ENCODE data around the gene PLPPR5.

PLPPR5 gene

DNA sequence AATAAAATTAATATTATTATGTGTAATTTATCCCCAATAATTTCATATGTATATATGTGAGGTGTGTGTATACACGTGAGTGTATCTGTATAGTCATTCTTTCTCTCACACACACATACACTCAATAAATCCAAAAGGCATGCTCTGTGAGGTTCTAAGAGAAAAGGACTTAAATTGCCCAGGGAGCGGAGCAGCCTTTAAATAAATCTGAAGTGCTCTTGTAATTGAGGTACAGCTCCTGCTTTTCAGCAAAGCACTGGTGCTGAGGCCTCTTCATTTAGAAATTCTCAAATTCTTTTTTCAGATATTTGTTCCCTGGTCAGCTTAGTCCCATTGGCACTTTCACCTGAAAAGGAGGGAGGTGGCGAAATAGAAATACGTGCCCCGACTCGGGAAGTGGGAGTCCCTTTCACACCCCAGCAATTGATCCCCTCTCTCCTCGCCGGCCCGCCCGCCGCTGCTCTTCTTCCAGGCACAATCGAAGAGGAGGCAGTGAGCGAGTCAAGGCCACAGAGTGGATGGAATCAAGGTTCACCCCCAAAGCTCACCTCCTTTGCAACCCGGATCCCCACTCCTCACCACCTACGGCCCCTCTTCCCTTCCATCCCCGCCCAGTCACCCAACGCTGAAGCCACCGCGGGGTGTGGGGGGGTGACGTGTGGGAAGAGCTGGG lies 944 bp downstream of the PLPPR5 start:
- no peaks in the 10 kb centered on the region for H3K9me3 ChIP-seq (replicated peaks; ENCODE audit: insufficient read depth, low read length)
- TF ChIP-seq EZH2phosphoT487 (IDR thresholded peaks at IDR 0.05; ENCODE audit: low read length) (no peak), EZH2 (optimal IDR thresholded peaks at IDR 0.05; ENCODE audit: low read depth, low read length) (no peak), CTCF (IDR thresholded peaks at IDR 0.05; ENCODE audit: low read length) (no peak)

GRCh38 chr1:98992844-98993243 lies 11.8 kb downstream of the PLPPR5 start:
- Histone ChIP-seq H4K20me1 (ENCODE audit: insufficient read depth, low read length) (no peaks in the 10 kb centered on the region), H3K9me2 (replicated peaks; ENCODE audit: insufficient read depth, low read length) (no peaks in the 10 kb centered on the region), H3K27me3 (replicated peaks; ENCODE audit: insufficient read depth, low read length) (no peaks in the 10 kb centered on the region), H3K9ac (ENCODE audit: low read length) (no peak overlapping the region), H3K4me3 (ENCODE audit: low read length) (no peak overlapping the region), H3K36me3 (replicated peaks; ENCODE audit: insufficient read depth, low read length) (no peaks in the 10 kb centered on the region), H3K4me1 (ENCODE audit: low read length) (no peaks in the 10 kb centered on the region), H2AFZ (ENCODE audit: low read length) (no peak overlapping the region), H3K27ac (ENCODE audit: low read length) (no peak overlapping the region), H3K79me2 (ENCODE audit: low read length) (no peaks in the 10 kb centered on the region), H3K4me2 (ENCODE audit: low read depth, low read length) (no peak overlapping the region), H3F3A (ENCODE audit: insufficient read depth, low read length) (no peaks in the 10 kb centered on the region), H3K9me3 (replicated peaks; ENCODE audit: insufficient read depth, low read length) (no peaks in the 10 kb centered on the region)
- TF ChIP-seq EZH2phosphoT487 (IDR thresholded peaks at IDR 0.05; ENCODE audit: low read length) = no peak
- TF ChIP-seq EZH2 (optimal IDR thresholded peaks at IDR 0.05; ENCODE audit: low read depth, low read length) = no peak
- no peak for TF ChIP-seq CTCF (IDR thresholded peaks at IDR 0.05; ENCODE audit: low read length)
- DNase-seq = no peak

More for the DNA sequence above, 944 bp downstream of the PLPPR5 start:
- Histone ChIP-seq H3K27me3 (replicated peaks; ENCODE audit: insufficient read depth, low read length) (no peaks in the 10 kb centered on the region), H3K27ac (ENCODE audit: low read length) (no peak overlapping the region), H3K9ac (ENCODE audit: low read length) (no peak overlapping the region), H3K79me2 (ENCODE audit: low read length) (no peaks in the 10 kb centered on the region), H3K9me2 (replicated peaks; ENCODE audit: insufficient read depth, low read length) (no peaks in the 10 kb centered on the region), H4K20me1 (ENCODE audit: insufficient read depth, low read length) (no peaks in the 10 kb centered on the region), H2AFZ (ENCODE audit: low read length) (no peak overlapping the region), H3K4me2 (ENCODE audit: low read depth, low read length) (peak overlapping the region; percentile 45; the same call in 1 of the 2 replicates), H3F3A (ENCODE audit: insufficient read depth, low read length) (no peaks in the 10 kb centered on the region), H3K4me3 (ENCODE audit: low read length) (no peak overlapping the region), H3K4me1 (ENCODE audit: low read length) (no peaks in the 10 kb centered on the region), H3K36me3 (replicated peaks; ENCODE audit: insufficient read depth, low read length) (no peaks in the 10 kb centered on the region)
- no peak for DNase-seq

GRCh38 chr1:98991127-98992012 lies 13.3 kb downstream of the PLPPR5 start:
- Histone ChIP-seq H3K27me3 (replicated peaks; ENCODE audit: insufficient read depth, low read length) (no peaks in the 10 kb centered on the region), H3K4me2 (ENCODE audit: low read depth, low read length) (no peak overlapping the region), H2AFZ (ENCODE audit: low read length) (no peak overlapping the region), H3K79me2 (ENCODE audit: low read length) (no peaks in the 10 kb centered on the region), H3F3A (ENCODE audit: insufficient read depth, low read length) (no peaks in the 10 kb centered on the region), H3K27ac (ENCODE audit: low read length) (no peak overlapping the region), H3K4me1 (ENCODE audit: low read length) (no peaks in the 10 kb centered on the region), H3K36me3 (replicated peaks; ENCODE audit: insufficient read depth, low read length) (no peaks in the 10 kb centered on the region), H3K9me3 (replicated peaks; ENCODE audit: insufficient read depth, low read length) (no peaks in the 10 kb centered on the region), H3K9me2 (replicated peaks; ENCODE audit: insufficient read depth, low read length) (no peaks in the 10 kb centered on the region), H3K4me3 (ENCODE audit: low read length) (no peak overlapping the region), H3K9ac (ENCODE audit: low read length) (no peak overlapping the region), H4K20me1 (ENCODE audit: insufficient read depth, low read length) (no peaks in the 10 kb centered on the region)
- no peak for TF ChIP-seq EZH2 (optimal IDR thresholded peaks at IDR 0.05; ENCODE audit: low read depth, low read length)
- TF ChIP-seq CTCF (IDR thresholded peaks at IDR 0.05; ENCODE audit: low read length) = peak; percentile 44
- DNase-seq = peak; percentile 28
